Measurements from ENCODE around the gene FAM170B.

Gene FAM170B

GRCh38 chr10:49158404-49158803, 24.6 kb upstream of the FAM170B start:
- H2AFZ ChIP-seq (ENCODE audit: insufficient read depth, low read length, poor library complexity) = no peak overlapping the region
- H3K79me2 ChIP-seq (ENCODE audit: control insufficient read depth, insufficient read depth, low read length, poor library complexity) = no peaks in the 10 kb centered on the region
- H3K9me3 ChIP-seq (ENCODE audit: insufficient read depth, low read depth, low read length) = no peaks in the 10 kb centered on the region
- H2BK120ac ChIP-seq (ENCODE audit: insufficient read depth, low read length, poor library complexity) = no peak overlapping the region
- WGBS (ENCODE audit: extremely low coverage, insufficient coverage, insufficient read length) = no CpG with 5 or more reads among the region's 7 CpGs
- H4K8ac ChIP-seq (ENCODE audit: low read depth, low read length) = no peak overlapping the region
- no peak overlapping the region for H4K12ac ChIP-seq (ENCODE audit: low read depth, low read length)
- no peak overlapping the region for H2BK5ac ChIP-seq (ENCODE audit: low read depth, low read length, poor library complexity)
- H3K4me3 ChIP-seq (ENCODE audit: low read depth, low read length) = no peak overlapping the region
- H3K9ac ChIP-seq (ENCODE audit: low read length) = no peak overlapping the region
- no peak overlapping the region for H2AK5ac ChIP-seq (ENCODE audit: low read length)
- H3K27me3 ChIP-seq (ENCODE audit: insufficient read depth, low read length) = no peaks in the 10 kb centered on the region
- no peak overlapping the region for H3K4ac ChIP-seq (ENCODE audit: low read depth, low read length)
- no peak overlapping the region for H3K14ac ChIP-seq (ENCODE audit: low read length)
- H3K4me2 ChIP-seq (ENCODE audit: low read length) = no peak overlapping the region
- DNase-seq = no peak
- no peaks in the 10 kb centered on the region for H3K79me1 ChIP-seq (ENCODE audit: low read length)
- H3K27ac ChIP-seq (ENCODE audit: low read depth, low read length) = no peak overlapping the region
- H3K36me3 ChIP-seq (ENCODE audit: control insufficient read depth in 1 of 2, insufficient read depth in 2 of 2, low read length in 2 of 2) = no peaks in the 10 kb centered on the region
- H2BK12ac ChIP-seq (ENCODE audit: low read length) = no peak overlapping the region
- H4K91ac ChIP-seq (ENCODE audit: low read depth, low read length) = no peak overlapping the region
- H3K18ac ChIP-seq (ENCODE audit: low read length) = no peak overlapping the region
- H3K4me1 ChIP-seq (ENCODE audit: control insufficient read depth in 1 of 2, insufficient read depth in 2 of 2, low read length in 2 of 2) = no peaks in the 10 kb centered on the region
- H3K23ac ChIP-seq (ENCODE audit: low read length) = no peak overlapping the region

- Histone ChIP-seq H3K79me1 (ENCODE audit: low read length) (no peaks in the 10 kb centered on the region), H4K12ac (ENCODE audit: low read depth, low read length) (no peak overlapping the region), H3K9me3 (ENCODE audit: insufficient read depth, low read depth, low read length) (no peaks in the 10 kb centered on the region), H3K23ac (ENCODE audit: low read length) (no peak overlapping the region), H4K8ac (ENCODE audit: low read depth, low read length) (no peak overlapping the region), H3K27ac (ENCODE audit: low read depth, low read length) (no peak overlapping the region), H3K18ac (ENCODE audit: low read length) (no peak overlapping the region), H2BK12ac (ENCODE audit: low read length) (no peak overlapping the region), H3K9ac (ENCODE audit: low read length) (no peak overlapping the region), H3K4me3 (ENCODE audit: low read depth, low read length) (peak overlapping the region; percentile 10), H2BK5ac (ENCODE audit: low read depth, low read length, poor library complexity) (no peak overlapping the region), H3K4ac (ENCODE audit: low read depth, low read length) (no peak overlapping the region), H3K27me3 (ENCODE audit: insufficient read depth, low read length) (no peaks in the 10 kb centered on the region), H3K14ac (ENCODE audit: low read length) (no peak overlapping the region), H3K4me2 (ENCODE audit: low read length) (no peak overlapping the region), H3K79me2 (ENCODE audit: control insufficient read depth, insufficient read depth, low read length, poor library complexity) (no peaks in the 10 kb centered on the region), H3K36me3 (ENCODE audit: control insufficient read depth in 1 of 2, insufficient read depth in 2 of 2, low read length in 2 of 2) (no peaks in the 10 kb centered on the region), H2AK5ac (ENCODE audit: low read length) (no peak overlapping the region), H4K91ac (ENCODE audit: low read depth, low read length) (no peak overlapping the region), H3K4me1 (ENCODE audit: control insufficient read depth in 1 of 2, insufficient read depth in 2 of 2, low read length in 2 of 2) (no peaks in the 10 kb centered on the region), H2BK120ac (ENCODE audit: insufficient read depth, low read length, poor library complexity) (no peak overlapping the region), H2AFZ (ENCODE audit: insufficient read depth, low read length, poor library complexity) (no peak overlapping the region)
- DNase-seq = no peak
- no CpG with 5 or more reads among the region's 3 CpGs for WGBS (ENCODE audit: extremely low coverage, insufficient coverage, insufficient read length)
Observed at GRCh38 chr10:49157229-49157628, 23.4 kb upstream of the FAM170B start.

- H2AFZ ChIP-seq (ENCODE audit: insufficient read depth, low read length, poor library complexity) = no peak overlapping the region
- H3K4ac ChIP-seq (ENCODE audit: low read depth, low read length) = no peak overlapping the region
- no peak overlapping the region for H4K8ac ChIP-seq (ENCODE audit: low read depth, low read length)
- H3K79me1 ChIP-seq (ENCODE audit: low read length) = no peaks in the 10 kb centered on the region
- no peak overlapping the region for H3K4me3 ChIP-seq (ENCODE audit: low read depth, low read length)
- no peak overlapping the region for H2BK5ac ChIP-seq (ENCODE audit: low read depth, low read length, poor library complexity)
- H3K27ac ChIP-seq (ENCODE audit: low read depth, low read length) = no peak overlapping the region
- no peaks in the 10 kb centered on the region for H3K79me2 ChIP-seq (ENCODE audit: control insufficient read depth, insufficient read depth, low read length, poor library complexity)
- H3K18ac ChIP-seq (ENCODE audit: low read length) = no peak overlapping the region
- H3K36me3 ChIP-seq (ENCODE audit: control insufficient read depth in 1 of 2, insufficient read depth in 2 of 2, low read length in 2 of 2) = no peaks in the 10 kb centered on the region
- H3K4me1 ChIP-seq (ENCODE audit: control insufficient read depth in 1 of 2, insufficient read depth in 2 of 2, low read length in 2 of 2) = no peaks in the 10 kb centered on the region
- no peak overlapping the region for H2BK120ac ChIP-seq (ENCODE audit: insufficient read depth, low read length, poor library complexity)
- WGBS (ENCODE audit: extremely low coverage, insufficient coverage, insufficient read length) = no CpG with 5 or more reads among the region's 6 CpGs
- no peak overlapping the region for H3K14ac ChIP-seq (ENCODE audit: low read length)
- no peak overlapping the region for H3K4me2 ChIP-seq (ENCODE audit: low read length)
- no peaks in the 10 kb centered on the region for H3K27me3 ChIP-seq (ENCODE audit: insufficient read depth, low read length)
- no peak overlapping the region for H3K9ac ChIP-seq (ENCODE audit: low read length)
- DNase-seq = no peak
- no peak overlapping the region for H2AK5ac ChIP-seq (ENCODE audit: low read length)
- H3K23ac ChIP-seq (ENCODE audit: low read length) = no peak overlapping the region
- H4K12ac ChIP-seq (ENCODE audit: low read depth, low read length) = no peak overlapping the region
- no peak overlapping the region for H2BK12ac ChIP-seq (ENCODE audit: low read length)
- no peak overlapping the region for H4K91ac ChIP-seq (ENCODE audit: low read depth, low read length)
- no peaks in the 10 kb centered on the region for H3K9me3 ChIP-seq (ENCODE audit: insufficient read depth, low read depth, low read length)
Observed at GRCh38 chr10:49154641-49155040, 20.8 kb upstream of the FAM170B start.

GRCh38 chr10:49153971-49154370, 20.1 kb upstream of the FAM170B start:
- Histone ChIP-seq H3K23ac (ENCODE audit: low read length) (no peak overlapping the region), H3K4ac (ENCODE audit: low read depth, low read length) (no peak overlapping the region), H2BK120ac (ENCODE audit: insufficient read depth, low read length, poor library complexity) (no peak overlapping the region), H4K91ac (ENCODE audit: low read depth, low read length) (no peak overlapping the region), H3K27me3 (ENCODE audit: insufficient read depth, low read length) (no peaks in the 10 kb centered on the region), H3K79me2 (ENCODE audit: control insufficient read depth, insufficient read depth, low read length, poor library complexity) (no peaks in the 10 kb centered on the region), H2BK5ac (ENCODE audit: low read depth, low read length, poor library complexity) (no peak overlapping the region), H3K36me3 (ENCODE audit: control insufficient read depth in 1 of 2, insufficient read depth in 2 of 2, low read length in 2 of 2) (no peaks in the 10 kb centered on the region), H2BK12ac (ENCODE audit: low read length) (no peak overlapping the region), H3K4me1 (ENCODE audit: control insufficient read depth in 1 of 2, insufficient read depth in 2 of 2, low read length in 2 of 2) (no peaks in the 10 kb centered on the region), H4K12ac (ENCODE audit: low read depth, low read length) (no peak overlapping the region), H3K79me1 (ENCODE audit: low read length) (no peaks in the 10 kb centered on the region), H3K9me3 (ENCODE audit: insufficient read depth, low read depth, low read length) (no peaks in the 10 kb centered on the region), H3K9ac (ENCODE audit: low read length) (no peak overlapping the region), H4K8ac (ENCODE audit: low read depth, low read length) (no peak overlapping the region), H3K27ac (ENCODE audit: low read depth, low read length) (no peak overlapping the region), H2AFZ (ENCODE audit: insufficient read depth, low read length, poor library complexity) (no peak overlapping the region), H3K18ac (ENCODE audit: low read length) (no peak overlapping the region), H2AK5ac (ENCODE audit: low read length) (no peak overlapping the region), H3K4me3 (ENCODE audit: low read depth, low read length) (no peak overlapping the region), H3K4me2 (ENCODE audit: low read length) (no peak overlapping the region), H3K14ac (ENCODE audit: low read length) (no peak overlapping the region)
- no peak for DNase-seq
- WGBS (ENCODE audit: extremely low coverage, insufficient coverage, insufficient read length) = no CpG with 5 or more reads among the region's 1 CpG
